Vagina (tissue), 2 donors: ENCODE measurements around the gene PLAC1. TPM values are rescaled to one million over a fixed set of nuclear protein-coding genes. Genes with fewer than 3 reads are reported as not detected.

ENCODE experiments used
- DNase-seq, 2 donors: peaks; one replicate each; pipeline ENCODE4 v3.0.0-alpha.2; 2017; ENCODE audit errors: extremely low spot score in 2 of 2
- H3K27ac ChIP-seq: fragments of 200-600 bp; sonication (generic); one replicate; pipeline ENCODE4 v1.5.1; 2019
- H3K27me3 ChIP-seq: fragments of 200-600 bp; sonication (generic); one replicate; pipeline ENCODE4 v1.5.1; 2019
- H3K36me3 ChIP-seq, 2 donors: fragments of 200-600 bp; sonication (generic); one replicate each; pipeline ENCODE4 v1.5.1; 2017 to 2019
- H3K4me1 ChIP-seq: fragments of 200-600 bp; sonication (generic); one replicate; pipeline ENCODE4 v1.5.1; 2019
- H3K4me3 ChIP-seq, 2 donors: fragments of 200-600 bp; sonication (generic); 1 replicate in 1 of 2; 2 replicates in 1 of 2; pipeline ENCODE4 v1.5.1; 2016 to 2019
- H3K9me3 ChIP-seq: fragments of 200-600 bp; sonication (generic); one replicate; pipeline ENCODE4 v1.5.1; 2019
- POLR2A ChIP-seq, 2 donors: fragments of 450-650 bp; IDR thresholded peaks; one replicate each; pipeline ENCODE4 v1.6.1; 2017; ENCODE audit warnings: antibody characterized with exemption in 2 of 2, mild to moderate bottlenecking in 2 of 2, moderate library complexity in 2 of 2
- POLR2AphosphoS5 ChIP-seq, 2 donors: sonication (generic); formaldehyde crosslinking; IDR thresholded peaks; one replicate each; pipeline ENCODE4 v1.9.0; 2017; ENCODE audit warnings: antibody characterized with exemption in 2 of 2, mild to moderate bottlenecking in 2 of 2, low read depth in 1 of 2; ENCODE audit not compliant: insufficient read depth in 1 of 2
- intact Hi-C: fragments of 100-400 bp; cut with DNase I; formaldehyde crosslinking; loops from one replicate; pipeline ENCODE4 v1.15.1; 2023
- total RNA-seq: library from RNA; depleted of rRNA; stranded (reverse); fragments of >200 nt; gene quantifications from one replicate; pipeline ENCODE4 v1.2.3, GENCODE V29; 2016
- TF ChIP-seq, protein P1 (sequence below), 3 experiments: fragments of 450-650 bp in 2 of 3; fragments of 200-600 bp in 1 of 3; sonication (generic) in 1 of 3; IDR thresholded peaks; one replicate each; pipeline ENCODE4 v1.5.1; 2017 to 2019; ENCODE audit warnings: antibody characterized with exemption in 3 of 3, mild to moderate bottlenecking in 2 of 3, moderate library complexity in 2 of 3

The PLAC1 gene
- total RNA-seq, 1 donor from 2014 or later, result not detected

DNA sequence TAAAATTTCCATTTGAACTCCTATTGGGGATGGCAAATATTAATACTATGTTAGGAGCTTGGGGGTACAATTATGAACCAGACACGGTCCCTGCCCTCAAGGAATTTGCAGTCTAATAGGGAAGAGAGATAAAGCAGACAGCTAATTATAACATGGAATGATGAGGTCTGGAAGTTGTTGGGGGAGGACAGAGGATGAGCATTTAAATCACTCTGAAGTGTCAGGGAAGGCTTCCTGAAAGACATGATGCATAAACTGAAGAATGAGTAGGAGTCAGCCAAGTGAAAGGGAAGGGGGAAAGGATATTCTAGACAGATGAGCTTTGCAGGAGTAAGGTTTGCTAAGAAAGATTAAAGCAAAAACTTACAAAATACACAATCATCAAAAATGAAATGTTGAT is 15.9 kb downstream of the PLAC1 start:
- H3K27ac ChIP-seq, result no peak overlapping the region
- H3K9me3 ChIP-seq, result no peaks in the 10 kb centered on the region
- intact Hi-C loops, result no loop called here
- no peaks in the 10 kb centered on the region for H3K27me3 ChIP-seq
- no peak for DNase-seq
- TF ChIP-seq, protein P1, sequence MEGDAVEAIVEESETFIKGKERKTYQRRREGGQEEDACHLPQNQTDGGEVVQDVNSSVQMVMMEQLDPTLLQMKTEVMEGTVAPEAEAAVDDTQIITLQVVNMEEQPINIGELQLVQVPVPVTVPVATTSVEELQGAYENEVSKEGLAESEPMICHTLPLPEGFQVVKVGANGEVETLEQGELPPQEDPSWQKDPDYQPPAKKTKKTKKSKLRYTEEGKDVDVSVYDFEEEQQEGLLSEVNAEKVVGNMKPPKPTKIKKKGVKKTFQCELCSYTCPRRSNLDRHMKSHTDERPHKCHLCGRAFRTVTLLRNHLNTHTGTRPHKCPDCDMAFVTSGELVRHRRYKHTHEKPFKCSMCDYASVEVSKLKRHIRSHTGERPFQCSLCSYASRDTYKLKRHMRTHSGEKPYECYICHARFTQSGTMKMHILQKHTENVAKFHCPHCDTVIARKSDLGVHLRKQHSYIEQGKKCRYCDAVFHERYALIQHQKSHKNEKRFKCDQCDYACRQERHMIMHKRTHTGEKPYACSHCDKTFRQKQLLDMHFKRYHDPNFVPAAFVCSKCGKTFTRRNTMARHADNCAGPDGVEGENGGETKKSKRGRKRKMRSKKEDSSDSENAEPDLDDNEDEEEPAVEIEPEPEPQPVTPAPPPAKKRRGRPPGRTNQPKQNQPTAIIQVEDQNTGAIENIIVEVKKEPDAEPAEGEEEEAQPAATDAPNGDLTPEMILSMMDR (IDR thresholded peaks at IDR 0.05), result no peak
- TF ChIP-seq POLR2AphosphoS5 (IDR thresholded peaks at IDR 0.05; ENCODE audit: insufficient read depth in 1 of 2, low read depth in 1 of 2) (no peak), POLR2A (IDR thresholded peaks at IDR 0.05) (no peak)
- H3K4me3 ChIP-seq, result no peak overlapping the region
- H3K4me1 ChIP-seq, result no peaks in the 10 kb centered on the region
- no peaks in the 10 kb centered on the region for H3K36me3 ChIP-seq

DNA sequence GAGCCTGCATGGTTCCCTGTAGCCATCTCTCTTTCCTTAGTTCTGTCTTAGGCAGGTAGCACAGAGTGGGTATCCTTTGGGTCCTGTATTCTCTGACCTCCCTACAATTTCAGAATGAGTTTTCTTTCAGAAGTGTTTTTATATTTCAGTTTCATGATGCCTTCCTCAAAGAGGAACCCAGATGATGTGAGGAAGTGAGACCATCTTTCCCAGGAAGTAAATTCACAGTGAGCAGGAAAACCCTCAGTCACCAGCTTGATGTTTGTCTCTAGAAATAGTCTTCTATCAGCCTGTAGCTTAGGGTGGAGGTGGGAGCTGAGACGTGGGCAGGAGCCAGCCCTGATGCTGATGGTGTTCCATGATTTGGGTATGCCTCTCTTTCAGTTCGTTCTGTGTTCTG is 16.9 kb downstream of the PLAC1 start:
- Histone ChIP-seq H3K4me3 (no peak overlapping the region), H3K27me3 (no peaks in the 10 kb centered on the region)
- intact Hi-C loops, result no loop called here

DNA sequence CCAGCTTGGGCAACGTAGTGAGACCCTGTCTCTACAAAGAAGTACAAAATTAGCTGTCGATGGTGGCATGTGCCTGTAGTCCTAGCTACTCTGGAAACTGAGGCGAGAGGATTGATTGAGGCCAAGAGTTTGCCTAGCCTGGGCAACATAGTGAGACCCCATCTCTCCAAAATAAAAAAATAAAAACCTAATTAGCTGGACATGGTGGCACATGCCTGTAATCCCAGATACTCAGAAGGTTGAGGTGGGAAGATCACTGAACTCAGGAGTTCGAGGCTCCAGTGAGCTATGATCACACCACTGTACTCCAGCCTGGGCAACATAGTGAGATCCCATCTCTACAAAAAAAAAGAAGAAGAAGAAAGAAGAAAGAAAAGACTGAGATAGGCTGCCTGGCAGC is 17.4 kb downstream of the PLAC1 start:
- no peak for DNase-seq
- intact Hi-C loops, result no loop called here
- H3K36me3 ChIP-seq, result no peaks in the 10 kb centered on the region
- no peak for TF ChIP-seq POLR2A (IDR thresholded peaks at IDR 0.05)
- TF ChIP-seq, protein P1 (IDR thresholded peaks at IDR 0.05), result no peak
- TF ChIP-seq POLR2AphosphoS5 (IDR thresholded peaks at IDR 0.05; ENCODE audit: insufficient read depth in 1 of 2, low read depth in 1 of 2), result no peak
- no peaks in the 10 kb centered on the region for H3K9me3 ChIP-seq
- no peaks in the 10 kb centered on the region for H3K4me1 ChIP-seq
- H3K4me3 ChIP-seq, result no peak overlapping the region
- no peak overlapping the region for H3K27ac ChIP-seq
- H3K27me3 ChIP-seq, result no peaks in the 10 kb centered on the region

More for the DNA sequence above, 16.9 kb downstream of the PLAC1 start:
- no peak for DNase-seq
- H3K9me3 ChIP-seq, result no peaks in the 10 kb centered on the region
- H3K36me3 ChIP-seq, result no peaks in the 10 kb centered on the region
- H3K27ac ChIP-seq, result no peak overlapping the region
- TF ChIP-seq POLR2AphosphoS5 (IDR thresholded peaks at IDR 0.05; ENCODE audit: insufficient read depth in 1 of 2, low read depth in 1 of 2) (no peak), POLR2A (IDR thresholded peaks at IDR 0.05) (no peak)
- TF ChIP-seq, protein P1 (IDR thresholded peaks at IDR 0.05), result no peak
- H3K4me1 ChIP-seq, result no peaks in the 10 kb centered on the region

DNA sequence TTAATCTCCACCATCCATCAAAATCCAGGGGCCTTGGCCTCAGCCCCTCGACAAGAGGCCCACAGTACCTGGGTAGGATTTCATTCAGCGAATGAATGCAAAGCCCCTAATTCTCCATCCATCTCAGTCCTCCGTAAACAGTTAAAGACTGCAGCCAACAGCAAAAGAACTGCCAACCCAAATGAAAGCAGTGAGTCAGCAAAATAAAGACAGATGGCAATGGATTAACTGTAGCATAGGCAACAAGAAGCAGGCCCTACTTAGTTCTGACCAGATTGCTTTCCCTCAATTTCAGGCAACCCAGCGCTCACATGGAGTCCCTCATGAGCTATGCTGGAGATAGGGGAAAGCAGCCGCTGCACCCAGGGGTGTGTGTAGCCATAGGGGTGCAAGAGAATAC is 21.4 kb downstream of the PLAC1 start:
- no peaks in the 10 kb centered on the region for H3K9me3 ChIP-seq
- intact Hi-C loops, result no loop called here
- no peaks in the 10 kb centered on the region for H3K27me3 ChIP-seq

DNA sequence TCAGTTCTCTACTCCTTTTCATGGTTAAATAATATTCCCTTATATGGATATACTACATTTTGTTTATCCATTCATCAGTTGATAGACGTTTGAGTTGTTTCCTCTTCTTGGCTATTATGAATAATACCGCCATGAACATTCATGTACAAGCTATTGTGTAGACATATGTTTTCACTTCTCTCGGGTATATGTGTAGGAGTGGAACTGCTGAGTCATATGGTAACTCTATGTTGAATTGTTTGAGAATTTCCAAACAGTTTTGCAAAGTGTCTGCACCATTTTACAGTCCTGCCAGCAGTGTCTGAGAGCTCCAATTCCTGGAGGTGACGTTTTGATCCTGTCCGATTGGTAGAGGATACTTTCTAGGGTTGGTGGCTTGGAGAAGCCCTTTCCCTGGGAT is 23.6 kb downstream of the PLAC1 start:
- intact Hi-C loops, result no loop called here
- no peaks in the 10 kb centered on the region for H3K9me3 ChIP-seq
- no peaks in the 10 kb centered on the region for H3K36me3 ChIP-seq
- H3K4me1 ChIP-seq, result peaks cover 6% of the 10 kb centered on the region
- no peak for DNase-seq
- no peak for TF ChIP-seq POLR2A (IDR thresholded peaks at IDR 0.05)
- TF ChIP-seq POLR2AphosphoS5 (IDR thresholded peaks at IDR 0.05; ENCODE audit: insufficient read depth in 1 of 2, low read depth in 1 of 2), result no peak
- TF ChIP-seq, protein P1 (IDR thresholded peaks at IDR 0.05), result no peak
- H3K27ac ChIP-seq, result no peak overlapping the region
- H3K4me3 ChIP-seq, result no peak overlapping the region
- no peaks in the 10 kb centered on the region for H3K27me3 ChIP-seq

More for the DNA sequence above, 21.4 kb downstream of the PLAC1 start:
- no peak overlapping the region for H3K27ac ChIP-seq
- no peaks in the 10 kb centered on the region for H3K36me3 ChIP-seq
- H3K4me1 ChIP-seq, result peaks cover 4% of the 10 kb centered on the region
- TF ChIP-seq POLR2AphosphoS5 (IDR thresholded peaks at IDR 0.05; ENCODE audit: insufficient read depth in 1 of 2, low read depth in 1 of 2) (no peak), POLR2A (IDR thresholded peaks at IDR 0.05) (no peak)
- DNase-seq, result no peak
- no peak overlapping the region for H3K4me3 ChIP-seq
